GM18519 (cell line): ENCODE results near the gene EMP3.

Source experiments
- ATAC-seq: cut with Tn5 transposase; IDR thresholded peaks from one replicate; pipeline ENCODE4 v1.9.1; 2021; ENCODE audit warnings: mild to moderate bottlenecking, moderate library complexity; ENCODE audit not compliant: unreplicated experiment, low FRiP score

The EMP3 gene

DNA sequence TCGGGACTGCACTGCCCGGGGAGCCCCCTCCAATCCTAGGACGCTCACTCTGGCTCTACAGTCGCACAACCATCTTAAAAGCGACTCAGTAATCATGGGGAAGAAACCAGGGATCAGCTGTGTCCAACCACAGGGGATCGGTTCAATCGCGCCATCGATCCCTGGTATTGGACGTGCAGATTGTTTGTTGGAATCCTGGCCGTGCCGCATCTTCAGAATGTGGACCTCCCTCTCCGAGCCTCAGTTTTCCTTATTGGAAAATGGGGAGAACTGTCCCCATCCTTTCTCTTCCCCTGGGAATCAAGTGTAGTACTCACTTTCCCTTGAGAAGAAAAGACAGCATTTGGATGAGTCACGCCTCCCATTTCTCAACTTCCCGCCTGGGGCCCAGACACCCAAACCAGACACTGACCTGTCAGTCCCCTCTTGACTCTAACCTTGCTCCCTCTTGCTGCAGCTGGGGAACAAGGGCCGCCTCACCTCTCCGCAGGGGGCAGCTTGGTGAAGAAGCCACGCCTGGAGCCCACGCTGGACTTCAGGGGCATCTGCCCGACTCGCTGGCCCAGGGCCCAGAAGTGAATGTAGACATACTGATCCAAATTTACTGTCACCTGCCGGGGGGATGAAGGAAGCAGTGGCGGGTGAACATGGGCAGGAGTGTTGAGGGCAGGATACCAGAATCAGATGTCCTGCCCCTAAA lies 17.6 kb downstream of the EMP3 start:
- no peak for ATAC-seq

DNA sequence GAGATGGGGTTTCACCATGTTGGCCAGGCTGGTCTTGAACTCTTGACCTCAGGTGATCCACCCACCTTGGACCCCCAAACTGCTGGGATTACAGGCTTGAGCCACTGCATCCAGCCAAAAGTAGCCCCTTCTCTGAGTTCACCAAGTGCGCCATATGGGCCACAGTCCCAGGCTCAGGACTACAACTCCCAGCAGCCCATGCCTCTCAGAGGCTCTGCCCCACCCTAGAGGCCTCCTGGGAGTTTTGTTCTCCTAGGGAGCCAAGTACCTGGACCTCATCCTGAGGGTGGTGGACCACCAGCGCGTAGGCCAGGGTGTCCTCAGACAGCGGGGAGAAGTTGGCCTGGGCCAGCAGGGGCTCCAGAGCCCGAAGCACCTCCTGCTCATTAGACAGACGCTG lies 19.5 kb downstream of the EMP3 start:
- no peak for ATAC-seq

DNA sequence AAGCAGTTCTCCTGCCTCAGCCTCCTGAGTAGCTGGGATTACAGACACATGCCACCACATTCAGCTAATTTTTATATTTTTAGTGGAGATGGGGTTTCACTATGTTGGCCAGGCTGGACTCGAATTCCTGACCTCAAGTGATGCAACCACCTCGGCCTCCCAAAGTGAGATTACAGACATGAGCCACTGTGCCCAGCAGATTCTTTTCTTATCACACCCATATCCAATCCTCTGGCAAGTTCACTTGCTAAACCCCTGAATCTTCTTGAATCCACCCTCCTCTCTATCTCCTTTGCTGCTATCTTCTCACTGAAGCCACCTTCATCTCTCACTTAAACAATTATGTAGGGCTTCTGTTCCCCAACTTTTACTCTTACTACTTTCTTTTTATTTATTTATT lies 20.8 kb downstream of the EMP3 start:
- no peak for ATAC-seq

DNA sequence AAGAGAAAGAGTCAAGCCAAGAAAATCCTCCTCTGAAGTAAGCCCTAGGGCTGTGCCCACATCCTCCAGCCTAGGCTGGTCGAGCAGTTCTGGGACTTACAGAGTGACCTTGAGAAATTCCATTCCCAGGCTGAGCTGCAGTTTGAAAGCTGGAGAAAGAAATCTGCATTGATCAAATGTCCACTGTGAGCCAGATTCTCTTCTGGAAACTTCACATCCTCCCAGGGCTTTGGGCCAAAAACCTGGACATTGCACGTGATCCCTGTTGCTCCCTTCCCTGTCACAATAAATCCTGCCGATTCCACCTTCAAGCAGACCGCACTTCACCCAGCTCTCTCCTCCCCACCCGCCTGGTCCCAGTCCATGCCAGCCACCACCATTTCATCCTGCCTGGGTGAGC lies 22.7 kb downstream of the EMP3 start:
- no peak for ATAC-seq

DNA sequence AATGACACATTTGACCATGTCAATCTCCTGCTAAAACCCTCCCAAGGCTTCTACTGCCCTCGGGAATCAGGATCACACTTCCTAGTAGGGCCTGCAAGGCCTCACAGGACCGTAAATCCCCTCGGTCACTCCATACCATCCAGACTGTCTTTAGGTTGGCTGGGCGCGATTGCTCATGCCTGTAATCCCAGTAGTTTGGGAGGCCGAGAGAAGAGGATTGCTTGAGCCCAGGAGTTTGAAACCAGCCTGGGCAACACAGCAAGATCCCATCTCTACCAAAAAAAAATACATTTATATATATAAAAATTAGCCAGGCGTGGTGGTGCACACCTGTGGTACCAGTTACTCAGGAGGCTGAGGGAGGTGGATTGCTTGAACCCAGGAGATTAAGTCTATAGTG lies 23.4 kb downstream of the EMP3 start:
- ATAC-seq, result no peak

DNA sequence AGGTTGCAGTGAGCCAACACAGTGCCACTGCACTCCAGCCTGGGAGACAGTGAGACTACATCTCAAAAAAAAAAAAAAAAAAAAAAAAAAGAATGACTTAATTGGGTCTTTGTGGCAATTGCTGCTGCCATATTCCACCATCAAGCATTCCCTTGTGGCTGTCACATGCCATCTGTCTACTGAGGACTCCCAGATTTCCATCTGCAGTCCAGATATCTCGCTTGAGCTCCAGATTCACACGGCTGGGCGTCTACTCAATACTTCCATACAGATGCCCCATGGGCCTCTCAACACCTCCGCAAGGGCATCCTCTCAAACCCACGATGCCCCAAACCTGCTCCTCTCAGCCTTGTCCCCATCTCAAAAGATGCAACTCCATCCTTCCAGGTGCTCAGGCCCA lies 25.5 kb downstream of the EMP3 start:
- ATAC-seq, result no peak

DNA sequence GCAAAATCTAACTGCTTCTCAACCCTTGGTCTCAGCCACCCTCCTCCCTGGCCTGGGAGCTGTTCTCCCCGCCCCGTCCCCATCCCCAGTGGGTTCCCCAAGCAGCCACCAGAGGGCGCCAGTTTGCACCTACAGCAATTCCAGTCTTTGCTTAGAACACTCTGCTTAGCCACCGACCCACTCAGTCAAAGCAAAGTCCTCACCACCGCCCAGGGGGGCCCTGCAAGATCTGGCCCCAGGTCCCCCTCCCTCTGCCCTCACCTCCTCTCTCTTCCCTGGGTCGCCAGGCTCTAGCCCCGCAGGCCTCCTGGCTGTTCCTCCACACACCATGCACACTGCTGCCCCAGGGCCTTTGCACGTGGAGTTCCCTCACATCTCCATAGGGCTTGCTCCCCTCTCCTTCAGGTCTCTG lies 26.0 kb downstream of the EMP3 start:
- no peak for ATAC-seq

DNA sequence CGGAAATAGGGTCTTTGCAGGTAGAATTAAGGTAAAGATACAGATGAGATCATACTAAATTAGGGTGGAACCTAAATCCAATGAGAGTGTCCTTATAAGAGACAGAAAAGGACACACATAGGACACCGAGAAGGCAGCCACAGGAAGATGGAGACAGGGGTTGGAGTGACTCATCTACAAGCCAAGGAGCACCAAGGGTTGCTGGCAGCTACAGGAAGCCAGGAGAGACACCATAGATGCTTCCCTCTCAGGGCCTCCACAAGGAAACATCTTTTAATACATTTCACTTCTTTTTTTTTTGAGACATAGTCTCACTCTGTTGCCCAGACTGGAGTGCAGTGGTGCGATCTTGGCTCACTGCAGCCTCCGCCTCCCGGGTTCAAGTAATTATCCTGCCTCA lies 28.3 kb downstream of the EMP3 start:
- ATAC-seq, result no peak

DNA sequence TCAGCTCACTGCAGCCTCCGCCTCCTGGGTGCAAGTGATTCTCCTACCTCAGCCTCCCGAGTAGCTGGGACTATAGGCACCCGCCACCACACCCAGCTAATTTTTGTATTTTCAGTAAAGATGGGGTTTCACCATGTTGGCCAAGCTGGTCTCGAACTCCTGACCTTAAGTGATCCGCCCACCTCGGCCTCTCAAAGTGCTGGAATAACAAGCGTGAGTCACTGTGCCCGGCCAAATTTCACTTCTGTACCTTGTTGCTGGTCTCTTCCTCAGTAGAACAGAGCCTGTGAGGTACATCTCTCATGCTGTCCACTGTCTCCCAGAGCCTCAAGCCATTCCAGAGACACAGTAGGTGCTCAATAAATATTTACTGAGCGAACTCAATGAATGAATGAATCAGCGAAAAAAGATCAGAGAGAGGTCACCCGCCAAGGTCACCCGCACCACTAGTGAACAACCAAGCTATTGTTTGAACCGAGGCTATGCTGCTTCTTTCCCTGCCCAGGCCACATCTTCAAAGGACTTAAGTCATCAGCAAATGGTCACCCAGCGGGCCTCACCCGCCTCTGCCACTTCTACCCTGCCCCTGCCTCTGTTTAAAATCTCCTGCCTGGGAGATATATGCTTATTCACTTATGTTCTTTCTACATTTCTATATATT lies 29.1 kb downstream of the EMP3 start:
- ATAC-seq, result no peak

DNA sequence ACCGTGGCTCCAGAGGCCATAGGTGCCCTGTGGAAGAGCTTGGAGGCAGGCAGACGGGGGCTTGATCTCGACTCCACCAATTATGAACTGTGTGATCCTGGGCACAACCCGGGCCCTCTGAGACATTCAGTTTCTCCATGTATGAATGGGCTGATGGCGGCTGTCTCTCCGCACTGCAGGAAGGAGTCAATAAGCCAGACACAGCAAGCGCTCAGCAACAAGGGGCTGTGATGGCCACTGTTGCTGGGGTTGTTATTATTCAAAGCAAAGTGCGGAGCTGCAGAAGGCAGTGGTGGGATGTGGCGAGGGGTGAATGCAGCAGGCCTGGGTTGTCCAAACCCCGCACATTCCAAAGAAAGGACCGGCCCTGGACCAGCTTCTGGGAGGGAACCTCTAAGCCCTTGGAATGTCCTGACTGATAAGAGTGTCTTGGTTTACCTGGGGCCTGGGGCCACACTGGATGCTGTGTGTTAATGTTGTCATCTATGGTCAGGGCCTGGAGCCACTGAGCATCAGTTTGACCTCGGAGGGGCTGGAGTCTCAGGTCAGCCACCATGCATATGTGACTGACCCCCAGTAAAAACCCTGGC lies 30.1 kb downstream of the EMP3 start:
- ATAC-seq, result no peak

DNA sequence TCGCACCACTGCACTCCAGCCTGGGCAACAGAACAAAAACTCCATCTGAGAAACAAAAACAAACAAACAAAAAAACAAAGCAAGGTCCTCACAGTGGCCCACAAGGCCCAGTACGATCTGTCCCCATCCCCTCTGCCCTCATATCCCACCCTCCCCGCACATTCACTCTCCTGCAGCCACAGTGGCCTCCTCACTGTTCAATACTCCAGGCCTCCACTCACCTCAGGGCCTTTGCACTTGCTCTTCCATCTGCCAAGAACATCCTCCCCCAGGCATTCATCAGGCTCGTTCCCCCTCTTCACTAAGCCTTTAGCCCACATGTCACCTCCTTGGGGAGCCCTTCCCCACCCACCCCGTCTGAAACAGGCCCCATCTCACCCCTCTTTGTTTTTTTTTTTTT lies 33.8 kb downstream of the EMP3 start:
- ATAC-seq, result no peak

DNA sequence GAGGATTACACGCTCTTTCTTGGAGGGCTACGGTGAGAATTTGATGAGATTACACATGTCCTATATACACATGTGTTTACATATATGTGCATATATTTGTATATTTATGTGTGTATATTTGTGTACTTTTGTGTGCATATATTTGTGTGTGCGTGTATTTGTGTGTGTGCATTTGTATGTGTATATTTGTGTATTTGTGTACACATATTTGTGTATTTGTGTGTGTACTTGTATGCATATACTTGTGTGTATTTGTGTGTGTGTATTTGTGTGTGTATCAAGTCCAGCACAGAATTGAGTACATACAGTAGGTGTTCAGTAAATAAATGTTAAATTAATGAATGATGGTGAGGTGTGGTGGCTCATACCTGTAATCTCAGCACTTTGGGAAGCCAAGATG lies 36.6 kb downstream of the EMP3 start:
- ATAC-seq, result no peak

DNA sequence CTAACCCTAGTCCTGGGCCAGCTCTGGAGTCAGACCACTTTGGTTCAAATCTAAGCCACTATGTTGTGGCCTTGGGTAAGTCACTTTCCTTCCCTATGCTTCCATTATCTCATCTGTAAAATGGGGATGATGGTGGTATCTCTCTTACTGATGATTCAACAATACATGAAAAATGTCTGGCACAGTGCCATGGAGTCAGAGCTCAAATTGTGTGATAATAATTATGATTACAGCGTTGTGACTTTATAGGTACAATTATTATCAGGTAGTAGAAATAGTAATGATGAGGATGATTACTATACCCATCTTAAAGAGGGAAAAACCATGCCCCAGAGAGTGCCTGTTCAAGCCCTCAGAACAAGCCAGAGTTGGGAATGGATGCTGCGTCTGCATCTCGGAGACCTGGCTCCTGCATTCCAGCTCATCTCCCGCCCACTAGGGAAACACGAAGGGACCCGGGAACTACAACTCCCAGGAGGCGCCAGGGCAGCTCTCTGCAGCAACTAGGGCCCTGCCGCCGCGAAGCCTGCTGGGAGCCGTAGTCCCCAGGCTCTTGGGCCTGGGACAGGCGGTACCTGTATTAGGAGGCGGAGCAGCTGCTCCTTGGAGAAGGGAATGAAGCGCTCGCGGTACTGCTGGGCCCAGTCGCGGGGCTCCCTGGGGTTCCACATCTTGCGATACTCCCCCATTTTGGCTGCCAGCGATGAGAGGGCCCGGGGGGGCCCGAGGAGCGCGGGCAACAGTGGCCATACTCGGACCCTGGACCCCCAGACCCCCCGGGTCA lies 37.6 kb downstream of the EMP3 start:
- peak; percentile 48 for ATAC-seq

DNA sequence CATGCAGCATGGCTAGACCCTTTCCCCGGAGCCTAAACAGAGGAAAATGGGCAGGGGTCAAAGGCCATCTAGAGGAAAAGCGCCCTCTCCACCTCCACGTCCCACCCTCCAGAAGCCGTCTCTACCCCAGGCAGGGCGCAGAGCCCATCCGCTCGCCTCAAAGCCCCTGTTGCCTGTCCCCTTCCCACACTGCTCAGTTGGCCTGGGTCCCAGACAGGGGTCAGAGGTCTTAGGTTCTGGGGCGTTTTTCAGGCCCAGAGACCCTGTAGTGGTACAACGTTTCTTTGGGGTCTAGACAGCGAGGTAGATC lies 38.1 kb downstream of the EMP3 start:
- ATAC-seq, result peak; percentile 1

DNA sequence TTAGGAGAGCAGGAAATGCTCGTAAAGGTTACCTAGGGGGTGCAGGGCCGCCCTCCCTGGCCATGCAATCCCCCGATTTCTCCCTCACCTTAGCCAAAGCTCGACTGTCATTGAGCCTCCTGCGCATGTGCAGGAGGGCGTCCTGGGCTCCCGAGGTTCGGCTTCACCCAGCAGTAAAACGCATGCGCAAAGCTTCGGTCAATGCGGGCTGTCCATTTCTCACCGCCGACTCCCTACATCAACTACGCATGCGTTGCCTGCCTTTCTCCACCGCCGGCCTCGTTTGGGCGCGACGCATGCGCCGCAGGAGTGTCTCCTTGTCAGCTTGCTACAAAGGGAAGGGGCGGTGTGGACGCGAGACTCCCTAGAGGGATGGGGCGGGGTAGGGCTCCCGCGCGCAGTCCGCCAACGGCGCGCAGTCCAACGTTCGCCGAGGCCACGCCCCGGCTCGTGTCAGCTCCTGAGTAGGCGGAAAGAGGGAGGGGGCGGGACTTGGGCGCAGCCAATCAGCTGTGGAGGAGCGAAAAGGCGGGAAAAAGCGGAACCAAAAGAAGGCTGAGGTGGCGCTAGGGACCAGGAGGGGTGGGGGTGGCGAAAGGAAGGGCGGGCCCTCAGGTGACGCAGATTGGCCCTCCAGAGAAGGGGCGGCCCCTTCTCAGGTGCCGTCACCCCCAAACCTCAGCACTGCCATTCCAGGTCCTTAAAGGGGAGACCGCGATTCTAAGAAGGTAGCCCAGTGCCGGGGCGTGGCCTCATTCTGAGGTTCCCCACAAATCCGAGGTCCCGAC lies 38.7 kb downstream of the EMP3 start, which contains the start of the genes SYNGR4 and TMEM143:
Gene SYNGR4 (plus strand): TSS at position 558 of the 788 bp plus-strand sequence. CDS start 1,476 bp downstream, outside the sequence.
Gene TMEM143 (minus strand): TSS at position 131 of the 788 bp plus-strand sequence. CDS start 20 bp downstream, at position 111.
- ATAC-seq, result peak; percentile 59

DNA sequence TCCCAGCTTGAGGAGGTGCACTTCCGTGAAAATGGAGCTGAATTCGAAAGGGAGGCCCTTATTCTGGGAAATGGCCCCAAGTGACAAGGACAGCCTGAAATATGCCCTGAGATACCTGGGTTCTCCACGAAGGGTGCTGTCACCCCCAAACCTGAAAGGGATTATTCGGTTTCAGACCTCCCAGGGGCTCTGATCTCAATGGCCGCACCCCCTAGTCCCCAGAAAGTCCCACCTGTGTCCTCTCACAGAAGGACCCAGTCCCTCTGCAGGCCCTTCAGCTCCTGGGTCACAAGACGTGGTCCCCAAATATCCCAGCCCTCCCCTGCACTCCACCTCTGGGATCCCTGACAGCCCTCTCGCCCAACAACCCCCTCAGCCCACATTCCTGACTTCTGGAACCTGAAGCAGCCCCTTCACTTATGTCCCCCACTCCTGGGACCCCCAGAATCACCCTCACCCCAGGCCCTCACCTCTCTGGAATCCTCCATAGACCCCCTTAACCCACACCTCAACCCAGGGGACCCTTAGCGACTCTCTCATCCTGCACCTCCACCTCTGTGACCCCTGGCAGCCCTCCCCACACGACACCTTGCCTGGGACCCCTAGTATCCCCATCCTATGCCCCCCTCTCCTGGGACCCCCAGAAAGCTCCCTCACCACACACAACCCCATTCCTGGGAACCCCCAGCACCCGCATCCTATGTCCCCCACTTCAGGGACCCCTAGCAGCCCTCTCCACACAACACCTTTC lies 39.4 kb downstream of the EMP3 start:
- no peak for ATAC-seq

DNA sequence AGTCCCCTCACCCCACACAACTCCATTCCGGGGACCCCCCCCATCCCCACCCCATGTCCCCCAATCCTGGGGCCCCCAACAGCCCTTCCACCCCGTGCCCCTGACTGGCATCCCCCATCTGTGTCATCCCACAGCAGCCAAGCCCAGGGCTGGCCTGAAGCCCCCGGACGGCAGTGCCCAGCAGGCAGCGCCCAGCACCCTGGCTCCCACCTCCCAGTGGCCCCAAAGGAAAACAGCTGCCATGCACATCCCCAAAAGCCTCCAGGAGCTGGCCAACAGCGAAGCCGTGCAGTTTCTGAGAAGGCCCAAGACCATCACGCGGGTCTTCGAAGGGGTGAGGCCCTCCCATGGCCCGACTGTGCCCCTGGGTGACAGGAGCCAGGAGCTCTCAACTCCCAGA lies 40.2 kb downstream of the EMP3 start:
- no peak for ATAC-seq

DNA sequence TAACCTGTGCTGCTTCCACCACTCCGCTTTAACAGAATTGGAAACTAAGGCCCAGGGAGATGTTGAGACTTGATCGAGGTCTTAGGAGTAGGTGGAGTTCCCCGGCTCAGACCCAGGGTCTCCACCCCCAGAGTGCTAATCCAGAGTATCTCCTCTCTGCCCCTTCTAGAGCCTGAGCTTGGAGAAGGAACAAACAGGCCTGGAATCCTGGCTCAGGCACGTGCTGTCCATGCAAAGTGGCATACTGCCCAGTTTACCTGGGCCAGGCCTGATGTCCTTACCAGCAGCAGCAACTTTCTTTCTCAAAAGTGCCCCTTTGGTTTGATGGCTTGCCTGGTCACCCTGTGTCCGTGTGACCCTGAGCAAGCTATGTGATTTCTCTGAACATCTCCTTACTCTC lies 42.5 kb downstream of the EMP3 start:
- no peak for ATAC-seq

DNA sequence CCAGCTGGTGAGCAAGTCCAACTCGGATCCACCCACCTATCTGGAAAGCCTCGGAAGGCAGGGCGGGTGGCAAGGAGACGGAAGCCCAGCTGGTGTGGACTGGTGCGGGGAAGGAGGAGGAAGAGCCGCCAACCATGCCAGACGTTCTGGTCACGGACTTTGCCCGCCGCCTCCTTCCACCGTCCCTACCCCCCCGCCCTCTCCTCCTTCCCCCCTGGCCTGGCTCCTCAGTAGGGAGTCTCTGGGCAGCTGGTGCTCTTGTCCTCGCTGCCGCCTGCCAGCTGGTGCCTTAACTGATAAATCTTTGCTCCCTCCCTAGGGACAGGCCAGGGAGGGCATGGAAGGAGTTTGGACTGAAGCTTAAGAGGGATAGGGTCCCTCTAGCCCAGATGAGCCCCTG lies 43.6 kb downstream of the EMP3 start:
- ATAC-seq, result no peak

DNA sequence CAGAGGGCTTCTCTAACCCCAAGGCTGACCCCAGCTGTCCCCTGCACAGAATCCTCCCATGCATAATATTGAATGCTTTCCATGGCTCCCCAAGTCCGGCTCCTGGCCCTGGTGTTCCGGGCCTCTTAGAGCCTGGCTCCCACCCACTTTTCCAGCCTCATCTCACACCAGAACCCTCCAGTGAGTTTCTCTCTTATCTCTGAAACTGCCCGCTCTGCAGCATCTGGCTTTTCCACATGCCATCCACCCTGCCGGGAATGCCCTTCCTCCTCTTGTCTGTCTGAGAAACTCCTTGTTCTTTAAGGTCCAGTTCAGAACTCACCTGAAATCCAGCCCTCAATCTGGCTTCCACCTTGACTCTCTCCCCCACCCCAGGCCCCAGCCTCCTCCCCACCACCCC lies 45.6 kb downstream of the EMP3 start:
- ATAC-seq, result no peak
